ENCODE measurements around the gene RXFP4.

DNA sequence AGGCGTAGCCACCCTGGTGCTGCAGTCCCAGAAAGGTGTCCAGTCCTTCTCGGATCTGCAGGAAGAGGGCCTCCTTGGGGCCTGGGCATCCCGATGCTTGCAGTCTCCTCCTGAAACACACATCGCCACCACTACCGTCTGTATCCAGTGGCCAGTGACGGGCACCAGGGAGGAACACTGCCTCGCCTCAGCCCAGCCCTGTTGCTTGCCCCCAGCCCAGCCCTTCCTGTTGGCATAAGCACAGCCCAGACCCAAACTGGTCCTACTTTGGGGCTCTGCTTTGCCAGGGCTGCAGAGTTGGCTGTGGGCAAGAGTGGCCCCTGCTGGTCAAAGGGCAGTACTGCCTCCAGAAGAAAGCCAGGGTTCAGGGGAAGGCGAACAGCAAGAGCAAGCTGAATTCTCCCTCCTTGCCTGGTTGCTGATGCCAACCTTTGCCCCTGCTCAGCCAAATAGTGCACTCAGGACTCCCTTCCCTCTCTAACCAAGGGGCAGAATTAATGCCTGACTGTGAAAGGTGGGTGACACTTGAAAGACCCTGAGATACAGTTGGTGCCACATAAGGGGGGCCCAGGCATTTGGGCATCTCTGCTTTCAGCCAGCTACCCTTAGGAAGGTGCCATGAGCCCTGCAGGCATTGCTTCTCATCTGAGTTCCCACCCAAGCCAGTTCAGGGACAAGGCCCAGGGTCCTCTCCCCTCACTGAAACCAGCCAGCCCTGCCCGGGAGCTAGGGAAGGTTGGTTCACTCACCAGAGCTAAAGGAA lies 48.0 kb downstream of the RXFP4 start:
- TF ChIP-seq, protein P1, sequence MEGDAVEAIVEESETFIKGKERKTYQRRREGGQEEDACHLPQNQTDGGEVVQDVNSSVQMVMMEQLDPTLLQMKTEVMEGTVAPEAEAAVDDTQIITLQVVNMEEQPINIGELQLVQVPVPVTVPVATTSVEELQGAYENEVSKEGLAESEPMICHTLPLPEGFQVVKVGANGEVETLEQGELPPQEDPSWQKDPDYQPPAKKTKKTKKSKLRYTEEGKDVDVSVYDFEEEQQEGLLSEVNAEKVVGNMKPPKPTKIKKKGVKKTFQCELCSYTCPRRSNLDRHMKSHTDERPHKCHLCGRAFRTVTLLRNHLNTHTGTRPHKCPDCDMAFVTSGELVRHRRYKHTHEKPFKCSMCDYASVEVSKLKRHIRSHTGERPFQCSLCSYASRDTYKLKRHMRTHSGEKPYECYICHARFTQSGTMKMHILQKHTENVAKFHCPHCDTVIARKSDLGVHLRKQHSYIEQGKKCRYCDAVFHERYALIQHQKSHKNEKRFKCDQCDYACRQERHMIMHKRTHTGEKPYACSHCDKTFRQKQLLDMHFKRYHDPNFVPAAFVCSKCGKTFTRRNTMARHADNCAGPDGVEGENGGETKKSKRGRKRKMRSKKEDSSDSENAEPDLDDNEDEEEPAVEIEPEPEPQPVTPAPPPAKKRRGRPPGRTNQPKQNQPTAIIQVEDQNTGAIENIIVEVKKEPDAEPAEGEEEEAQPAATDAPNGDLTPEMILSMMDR (IDR thresholded peaks at IDR 0.05), result peak; percentile 92 to 98 (median 94)
- TF ChIP-seq POLR2AphosphoS5 (IDR thresholded peaks at IDR 0.05), result peak; percentile 67

Data from prostate gland (tissue), 2 donors.